HL-60 (cell line): ENCODE data around the gene CDC42EP1.
"Not testable (repeated sequence)": the region's sequence is repeated elsewhere in the genome, so short reads cannot be mapped to it uniquely, and the experiment has no call there.

ENCODE experiments used
- DNase-seq, 2 experiments: peaks; one replicate each; pipeline ENCODE4 v3.0.0-alpha.2; 2010 to 2020; ENCODE audit warnings: low read depth in 1 of 2, low spot score in 1 of 2
- H3K27ac ChIP-seq: fragments of 250-450 bp; sonication (Bioruptor Pico); replicated peaks from 2 replicates; pipeline ENCODE4 v1.5.1; 2020; ENCODE audit warnings: mild to moderate bottlenecking, moderate library complexity
- H3K27me3 ChIP-seq: fragments of 250-450 bp; sonication (Bioruptor Pico); 2 replicates; pipeline ENCODE4 v1.5.1; 2021; ENCODE audit warnings: mild to moderate bottlenecking, moderate library complexity; ENCODE audit not compliant: insufficient read depth, poor library complexity, severe bottlenecking
- H3K4me3 ChIP-seq: replicated peaks from 2 replicates; pipeline ENCODE4 v1.5.1; 2011; ENCODE audit warnings: mild to moderate bottlenecking, control low read depth, low read length; ENCODE audit not compliant: insufficient read depth
- GABPA ChIP-seq: IDR thresholded peaks from 2 replicates; pipeline ENCODE4 v1.6.1; 2012; ENCODE audit warnings: low read depth
- POLR2AphosphoS5 ChIP-seq: IDR thresholded peaks from 2 replicates; pipeline ENCODE4 v1.6.1; 2012; ENCODE audit warnings: low read depth
- SPI1 ChIP-seq: IDR thresholded peaks from 2 replicates; pipeline ENCODE4 v1.6.1; 2012; ENCODE audit warnings: low read depth, mild to moderate bottlenecking, borderline replicate concordance
- TF ChIP-seq, protein P1 (sequence below): IDR thresholded peaks from one replicate; pipeline ENCODE4 v1.5.1; 2011; ENCODE audit warnings: low read length, control low read depth, inconsistent platforms; ENCODE audit not compliant: insufficient read depth
- TF ChIP-seq, protein P2 (sequence below): IDR thresholded peaks from 2 replicates; pipeline ENCODE4 v1.6.1; 2012; ENCODE audit warnings: low read depth; ENCODE audit not compliant: insufficient replicate concordance

CDC42EP1 gene

DNA sequence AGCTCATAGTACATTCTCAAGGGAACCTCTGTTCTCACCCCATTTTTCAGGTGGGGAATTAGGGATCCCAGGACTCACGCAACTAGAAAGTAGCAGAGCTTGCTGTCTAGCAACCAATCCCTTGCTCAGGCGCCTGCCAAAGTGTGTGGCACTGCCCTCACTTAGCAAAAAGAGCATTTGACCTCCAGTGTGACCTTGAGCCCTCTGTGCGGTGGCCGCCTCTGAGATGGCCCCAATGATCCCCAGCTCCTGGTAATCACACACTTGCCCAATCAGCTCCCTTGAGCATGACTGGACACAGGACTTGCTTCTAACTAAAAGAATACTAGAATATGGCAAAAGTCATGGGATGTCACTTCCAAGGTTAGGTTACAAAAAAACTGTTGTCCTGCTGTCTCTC is 22.2 kb downstream of the CDC42EP1 start:
- Histone ChIP-seq H3K4me3 (no peak overlapping the region), H3K27me3 (no peaks in the 10 kb centered on the region), H3K27ac (no peak overlapping the region)
- DNase-seq: no peak
- TF ChIP-seq, protein P1, sequence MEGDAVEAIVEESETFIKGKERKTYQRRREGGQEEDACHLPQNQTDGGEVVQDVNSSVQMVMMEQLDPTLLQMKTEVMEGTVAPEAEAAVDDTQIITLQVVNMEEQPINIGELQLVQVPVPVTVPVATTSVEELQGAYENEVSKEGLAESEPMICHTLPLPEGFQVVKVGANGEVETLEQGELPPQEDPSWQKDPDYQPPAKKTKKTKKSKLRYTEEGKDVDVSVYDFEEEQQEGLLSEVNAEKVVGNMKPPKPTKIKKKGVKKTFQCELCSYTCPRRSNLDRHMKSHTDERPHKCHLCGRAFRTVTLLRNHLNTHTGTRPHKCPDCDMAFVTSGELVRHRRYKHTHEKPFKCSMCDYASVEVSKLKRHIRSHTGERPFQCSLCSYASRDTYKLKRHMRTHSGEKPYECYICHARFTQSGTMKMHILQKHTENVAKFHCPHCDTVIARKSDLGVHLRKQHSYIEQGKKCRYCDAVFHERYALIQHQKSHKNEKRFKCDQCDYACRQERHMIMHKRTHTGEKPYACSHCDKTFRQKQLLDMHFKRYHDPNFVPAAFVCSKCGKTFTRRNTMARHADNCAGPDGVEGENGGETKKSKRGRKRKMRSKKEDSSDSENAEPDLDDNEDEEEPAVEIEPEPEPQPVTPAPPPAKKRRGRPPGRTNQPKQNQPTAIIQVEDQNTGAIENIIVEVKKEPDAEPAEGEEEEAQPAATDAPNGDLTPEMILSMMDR: no peak
- TF ChIP-seq POLR2AphosphoS5 (no peak), SPI1 (no peak), GABPA (no peak)
- TF ChIP-seq, protein P2, sequence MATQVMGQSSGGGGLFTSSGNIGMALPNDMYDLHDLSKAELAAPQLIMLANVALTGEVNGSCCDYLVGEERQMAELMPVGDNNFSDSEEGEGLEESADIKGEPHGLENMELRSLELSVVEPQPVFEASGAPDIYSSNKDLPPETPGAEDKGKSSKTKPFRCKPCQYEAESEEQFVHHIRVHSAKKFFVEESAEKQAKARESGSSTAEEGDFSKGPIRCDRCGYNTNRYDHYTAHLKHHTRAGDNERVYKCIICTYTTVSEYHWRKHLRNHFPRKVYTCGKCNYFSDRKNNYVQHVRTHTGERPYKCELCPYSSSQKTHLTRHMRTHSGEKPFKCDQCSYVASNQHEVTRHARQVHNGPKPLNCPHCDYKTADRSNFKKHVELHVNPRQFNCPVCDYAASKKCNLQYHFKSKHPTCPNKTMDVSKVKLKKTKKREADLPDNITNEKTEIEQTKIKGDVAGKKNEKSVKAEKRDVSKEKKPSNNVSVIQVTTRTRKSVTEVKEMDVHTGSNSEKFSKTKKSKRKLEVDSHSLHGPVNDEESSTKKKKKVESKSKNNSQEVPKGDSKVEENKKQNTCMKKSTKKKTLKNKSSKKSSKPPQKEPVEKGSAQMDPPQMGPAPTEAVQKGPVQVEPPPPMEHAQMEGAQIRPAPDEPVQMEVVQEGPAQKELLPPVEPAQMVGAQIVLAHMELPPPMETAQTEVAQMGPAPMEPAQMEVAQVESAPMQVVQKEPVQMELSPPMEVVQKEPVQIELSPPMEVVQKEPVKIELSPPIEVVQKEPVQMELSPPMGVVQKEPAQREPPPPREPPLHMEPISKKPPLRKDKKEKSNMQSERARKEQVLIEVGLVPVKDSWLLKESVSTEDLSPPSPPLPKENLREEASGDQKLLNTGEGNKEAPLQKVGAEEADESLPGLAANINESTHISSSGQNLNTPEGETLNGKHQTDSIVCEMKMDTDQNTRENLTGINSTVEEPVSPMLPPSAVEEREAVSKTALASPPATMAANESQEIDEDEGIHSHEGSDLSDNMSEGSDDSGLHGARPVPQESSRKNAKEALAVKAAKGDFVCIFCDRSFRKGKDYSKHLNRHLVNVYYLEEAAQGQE: no peak

DNA sequence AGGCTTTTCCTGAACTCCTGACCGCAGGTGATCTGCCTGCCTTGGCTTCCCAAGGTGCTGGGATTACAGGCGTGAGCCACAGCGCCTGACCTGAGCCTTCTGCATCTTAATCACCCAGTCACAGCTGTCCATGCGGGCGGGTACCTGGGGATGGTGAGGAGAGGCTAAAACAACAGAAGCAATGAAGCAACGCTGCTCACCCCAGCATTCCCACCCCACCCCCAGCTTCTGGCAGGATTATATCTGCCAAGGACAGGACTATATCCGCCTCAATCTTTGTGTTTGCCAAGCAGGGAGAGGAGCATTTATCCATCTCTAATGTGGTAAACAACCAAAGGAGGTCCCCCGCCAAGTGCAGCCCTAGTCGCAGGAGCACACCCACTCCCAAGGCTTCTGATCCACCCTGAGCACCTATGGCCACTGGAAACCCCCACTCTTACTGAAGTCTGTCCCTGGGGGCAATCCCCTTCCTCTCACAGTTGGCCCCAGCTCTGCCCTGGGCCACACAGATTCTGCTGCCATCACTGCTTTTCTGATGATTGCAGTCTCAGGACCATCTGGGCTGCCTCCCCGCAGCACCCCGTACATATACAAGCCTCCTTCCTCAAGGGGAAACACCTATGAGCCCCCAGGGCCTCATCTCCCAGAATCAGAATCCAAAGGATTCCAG is 28.4 kb downstream of the CDC42EP1 start:
- Histone ChIP-seq H3K4me3 (no peak overlapping the region), H3K27me3 (no peaks in the 10 kb centered on the region), H3K27ac (no peak overlapping the region)
- DNase-seq: no peak
- TF ChIP-seq, protein P1: no peak
- no peak for TF ChIP-seq POLR2AphosphoS5
- TF ChIP-seq, protein P2: no peak
- no peak for TF ChIP-seq GABPA
- TF ChIP-seq SPI1: no peak

DNA sequence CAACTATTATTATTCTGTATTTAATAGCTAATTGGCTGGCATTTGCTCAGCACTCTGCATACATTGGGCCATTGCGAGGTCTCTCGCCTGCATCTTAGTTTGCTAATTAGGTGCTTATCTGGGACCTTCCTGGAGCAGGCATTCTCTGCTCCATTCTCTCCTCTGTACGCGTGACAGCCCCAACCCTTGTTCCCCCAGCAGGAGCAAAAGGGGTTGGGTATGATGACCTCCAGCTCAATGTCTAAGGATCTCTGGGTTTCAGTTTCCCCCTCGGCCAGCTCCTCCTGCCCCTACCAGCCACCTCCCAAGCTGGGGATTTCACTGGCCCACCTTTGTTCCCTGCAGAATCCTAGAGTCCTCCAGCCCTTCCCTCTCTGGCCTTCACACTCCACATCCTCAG is 29.4 kb downstream of the CDC42EP1 start:
- Histone ChIP-seq H3K27me3 (no peaks in the 10 kb centered on the region), H3K27ac (no peak overlapping the region), H3K4me3 (no peak overlapping the region)
- no peak for DNase-seq
- TF ChIP-seq SPI1: no peak
- no peak for TF ChIP-seq POLR2AphosphoS5
- TF ChIP-seq, protein P1: no peak
- TF ChIP-seq, protein P2: no peak
- TF ChIP-seq GABPA: no peak

DNA sequence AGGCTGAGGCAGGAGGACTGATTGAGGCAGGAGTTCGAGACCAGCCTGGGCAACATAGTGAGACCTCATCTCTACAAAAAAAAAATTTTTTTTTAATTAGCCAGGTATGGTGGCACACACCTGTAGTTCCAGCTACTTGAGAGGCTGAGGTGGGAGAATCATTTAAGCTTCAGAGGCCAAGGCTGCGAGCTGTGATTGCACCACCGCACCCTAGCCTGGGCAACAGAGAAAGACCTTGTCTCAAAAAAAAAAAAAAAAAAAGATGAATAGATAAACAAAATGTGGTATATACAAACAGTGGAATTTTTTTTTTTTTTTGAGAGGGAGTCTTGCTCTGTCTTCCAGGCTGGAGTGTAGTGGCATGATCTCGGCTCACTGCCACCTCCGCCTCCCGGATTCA is 30.8 kb downstream of the CDC42EP1 start:
- not testable (repeated sequence) for H3K4me3 ChIP-seq, DNase-seq, H3K27ac ChIP-seq, H3K27me3 ChIP-seq
